Mononuclear cell (primary cell): ENCODE measurements around the gene SUMO2. TPM values are rescaled to one million over a fixed set of nuclear protein-coding genes. Genes with fewer than 3 reads are reported as not detected.
A peak's percentile ranks its signal among the peaks of the same experiment; 100 is the strongest.
"Not testable (repeated sequence)": the region's sequence is repeated elsewhere in the genome, so short reads cannot be mapped to it uniquely, and the experiment has no call there.

Source experiments
- H3K27me3 ChIP-seq: 2 replicates; pipeline ENCODE4 v1.6.0; 2011; ENCODE audit warnings: low read length, control low read depth; ENCODE audit not compliant: insufficient read depth
- H3K4me1 ChIP-seq: 2 replicates; pipeline ENCODE4 v1.5.1; 2011; ENCODE audit warnings: mild to moderate bottlenecking, low read length, control low read depth; ENCODE audit not compliant: insufficient read depth
- H3K4me3 ChIP-seq: 2 replicates; pipeline ENCODE4 v1.5.1; 2011; ENCODE audit warnings: mild to moderate bottlenecking, low read length, moderate library complexity
- H3K9me3 ChIP-seq: 2 replicates; pipeline ENCODE4 v1.5.1; 2011; ENCODE audit warnings: low read depth, mild to moderate bottlenecking, control low read depth, low read length
- total RNA-seq: library from RNA; depleted of rRNA; stranded (reverse); fragments of >200 nt; gene quantifications from one replicate; pipeline ENCODE4 v1.2.3, GENCODE V29; 2012

SUMO2 gene
- total RNA-seq, 1 donor = 64.4 TPM

DNA sequence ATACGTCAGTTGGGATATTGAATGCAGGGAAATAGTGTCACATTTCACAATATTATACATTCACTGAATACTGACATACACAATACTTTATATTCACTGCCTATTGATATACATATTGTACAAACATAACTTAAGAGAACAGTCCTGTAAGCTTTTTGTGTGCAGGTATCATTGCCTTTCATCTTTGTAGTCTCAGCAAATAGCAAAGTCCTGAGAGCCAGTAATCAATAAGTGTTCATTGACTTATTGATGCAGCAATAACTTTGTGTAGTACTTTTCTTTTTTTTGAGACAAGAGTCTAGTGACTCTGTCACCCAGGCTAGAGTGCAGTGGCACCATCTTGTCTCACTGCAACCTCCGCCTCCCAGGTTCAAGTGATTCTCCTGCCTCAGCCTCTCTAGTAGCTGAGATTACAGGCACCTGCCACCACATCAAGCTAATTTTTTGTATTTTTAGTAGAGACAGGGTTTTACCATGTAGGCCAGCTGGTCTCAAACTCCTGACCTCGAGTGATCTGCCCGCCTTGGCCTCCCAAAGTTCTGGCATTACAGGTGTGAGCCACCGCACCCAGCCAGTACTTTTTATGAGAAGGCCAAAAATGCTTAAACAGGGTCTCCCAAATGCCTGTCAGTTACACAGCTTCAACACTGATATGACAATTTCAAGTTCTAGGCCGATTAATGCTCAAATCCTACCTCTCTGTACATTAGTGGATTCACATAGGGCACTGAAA is 17.3 kb upstream of the SUMO2 start:
- Histone ChIP-seq H3K9me3 (no peaks in the 10 kb centered on the region), H3K4me3 (no peak overlapping the region), H3K27me3 (no peaks in the 10 kb centered on the region), H3K4me1 (peaks cover 8% of the 10 kb centered on the region)

GRCh38 chr17:75194879-75195278 is 12.1 kb upstream of the SUMO2 start:
- Histone ChIP-seq H3K4me1 (no peaks in the 10 kb centered on the region), H3K27me3 (no peaks in the 10 kb centered on the region), H3K4me3 (no peak overlapping the region), H3K9me3 (no peaks in the 10 kb centered on the region)

- no peaks in the 10 kb centered on the region for H3K27me3 ChIP-seq
- no peaks in the 10 kb centered on the region for H3K9me3 ChIP-seq
- no peaks in the 10 kb centered on the region for H3K4me1 ChIP-seq
- no peak overlapping the region for H3K4me3 ChIP-seq
These were observed 8.8 kb upstream of the SUMO2 start for GRCh38 chr17:75191584-75191983.

DNA sequence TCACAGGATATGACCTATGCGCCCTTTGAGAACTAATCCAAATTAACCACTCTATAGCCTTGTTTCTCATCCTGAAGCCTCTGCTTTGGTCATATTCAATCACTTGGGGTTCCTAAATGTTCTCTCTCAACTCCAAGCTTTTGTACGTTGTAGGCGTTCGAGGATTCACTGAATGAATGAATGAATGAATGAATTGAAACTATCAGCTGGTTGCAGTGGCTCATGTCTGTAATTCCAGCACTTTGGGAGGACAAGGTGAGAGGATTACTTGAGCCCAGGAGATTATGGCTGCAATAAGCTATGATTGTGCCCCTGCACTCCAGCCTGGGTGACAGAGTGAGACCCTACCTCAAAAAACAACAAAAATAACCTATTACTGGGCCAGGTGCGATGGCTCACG is 5.9 kb upstream of the SUMO2 start:
- no peaks in the 10 kb centered on the region for H3K9me3 ChIP-seq
- peaks cover 5% of the 10 kb centered on the region for H3K4me1 ChIP-seq
- H3K4me3 ChIP-seq = no peak overlapping the region
- no peaks in the 10 kb centered on the region for H3K27me3 ChIP-seq

- Histone ChIP-seq H3K4me3 (no peak overlapping the region), H3K27me3 (no peaks in the 10 kb centered on the region), H3K9me3 (no peaks in the 10 kb centered on the region), H3K4me1 (peaks cover 32% of the 10 kb centered on the region)
These were observed 1.5 kb upstream of the SUMO2 start for GRCh38 chr17:75183999-75184884.

GRCh38 chr17:75182319-75182568 is 515 bp downstream of the SUMO2 start:
- Histone ChIP-seq H3K4me3 (peak overlapping the region; percentile 94), H3K4me1 (peaks cover 33% of the 10 kb centered on the region), H3K27me3 (no peaks in the 10 kb centered on the region), H3K9me3 (no peaks in the 10 kb centered on the region)

GRCh38 chr17:75181608-75182318 is 996 bp downstream of the SUMO2 start:
- peaks cover 33% of the 10 kb centered on the region for H3K4me1 ChIP-seq
- no peaks in the 10 kb centered on the region for H3K9me3 ChIP-seq
- H3K4me3 ChIP-seq = peak overlapping the region; percentile 94
- no peaks in the 10 kb centered on the region for H3K27me3 ChIP-seq

DNA sequence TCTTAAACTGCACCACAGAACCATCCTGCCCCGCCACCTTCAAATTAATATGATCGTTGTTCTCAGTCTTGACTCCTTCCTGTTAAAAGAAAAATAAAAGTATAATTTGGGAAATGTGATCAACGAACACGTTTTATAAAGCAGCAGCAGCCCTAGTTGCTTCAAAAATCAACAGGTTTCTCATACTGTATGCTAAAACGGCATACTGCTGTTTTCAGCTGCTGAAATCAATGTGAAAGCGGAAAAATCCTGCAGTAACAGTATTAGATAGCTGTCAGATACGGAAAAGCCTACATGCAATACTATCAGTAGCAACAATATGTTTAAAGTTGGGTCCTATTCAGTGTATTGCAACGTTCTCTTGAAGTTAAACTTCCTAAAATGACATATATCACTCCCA is 1.6 kb downstream of the SUMO2 start:
- H3K4me3 ChIP-seq = peak overlapping the region; percentile 94
- peaks cover 33% of the 10 kb centered on the region for H3K4me1 ChIP-seq
- H3K27me3 ChIP-seq = no peaks in the 10 kb centered on the region
- no peaks in the 10 kb centered on the region for H3K9me3 ChIP-seq

DNA sequence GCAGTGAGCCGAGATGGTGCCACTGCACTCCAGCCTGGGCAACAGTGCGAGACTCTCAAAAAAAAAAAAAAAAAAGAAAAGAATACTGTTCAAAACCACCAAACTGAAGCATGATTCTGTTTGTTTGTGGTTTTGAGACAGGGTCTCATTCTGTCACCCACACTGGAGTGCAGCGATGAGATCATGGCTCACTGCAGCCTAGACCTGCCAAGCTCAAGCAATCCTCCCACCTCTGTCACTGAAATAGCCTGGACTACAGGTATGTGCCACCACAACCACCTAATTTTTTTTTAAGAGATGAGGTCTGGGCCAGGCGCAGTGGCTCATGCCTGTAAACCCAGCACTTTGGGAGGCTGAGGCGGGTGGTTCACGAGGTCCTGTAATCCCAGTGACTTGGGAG is 4.3 kb downstream of the SUMO2 start:
- Histone ChIP-seq H3K4me3 (no peak overlapping the region), H3K4me1 (peaks cover 26% of the 10 kb centered on the region), H3K27me3 (no peaks in the 10 kb centered on the region), H3K9me3 (no peaks in the 10 kb centered on the region)

- Histone ChIP-seq H3K4me3 (no peak overlapping the region), H3K9me3 (no peaks in the 10 kb centered on the region), H3K27me3 (no peaks in the 10 kb centered on the region), H3K4me1 (peaks cover 22% of the 10 kb centered on the region)
These were observed 6.1 kb downstream of the SUMO2 start for GRCh38 chr17:75176625-75177024.

DNA sequence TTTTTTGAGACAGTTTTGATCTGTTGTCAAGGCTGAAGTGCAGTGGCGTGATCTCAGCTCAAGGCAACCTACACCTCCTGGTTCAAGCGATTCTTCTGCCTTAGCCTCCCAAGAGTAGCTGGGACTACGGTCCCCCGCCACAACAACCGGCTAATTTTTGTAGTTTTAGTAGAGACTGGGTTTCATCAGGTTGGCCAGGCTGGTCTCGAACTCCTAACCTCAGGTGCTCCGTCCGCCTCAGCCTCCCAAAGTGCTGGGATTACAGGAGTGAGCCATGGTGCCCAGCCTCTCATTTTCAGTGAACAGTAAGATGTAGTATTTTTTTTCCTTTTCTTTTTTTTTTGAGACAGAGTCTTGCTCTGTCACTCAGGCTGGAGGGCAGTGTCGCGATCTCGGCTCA is 7.8 kb downstream of the SUMO2 start:
- Histone ChIP-seq H3K4me3 (no peak overlapping the region), H3K27me3 (no peaks in the 10 kb centered on the region), H3K9me3 (no peaks in the 10 kb centered on the region), H3K4me1 (peaks cover 15% of the 10 kb centered on the region)

- Histone ChIP-seq H3K4me1 (peaks cover 6% of the 10 kb centered on the region), H3K9me3 (no peaks in the 10 kb centered on the region), H3K27me3 (no peaks in the 10 kb centered on the region), H3K4me3 (no peak overlapping the region)
These were observed 9.2 kb downstream of the SUMO2 start for GRCh38 chr17:75173526-75173925.

GRCh38 chr17:75168998-75169397 is 13.8 kb downstream of the SUMO2 start:
- H3K4me3 ChIP-seq = no peak overlapping the region
- no peaks in the 10 kb centered on the region for H3K27me3 ChIP-seq
- no peaks in the 10 kb centered on the region for H3K9me3 ChIP-seq
- H3K4me1 ChIP-seq = peaks cover 6% of the 10 kb centered on the region

DNA sequence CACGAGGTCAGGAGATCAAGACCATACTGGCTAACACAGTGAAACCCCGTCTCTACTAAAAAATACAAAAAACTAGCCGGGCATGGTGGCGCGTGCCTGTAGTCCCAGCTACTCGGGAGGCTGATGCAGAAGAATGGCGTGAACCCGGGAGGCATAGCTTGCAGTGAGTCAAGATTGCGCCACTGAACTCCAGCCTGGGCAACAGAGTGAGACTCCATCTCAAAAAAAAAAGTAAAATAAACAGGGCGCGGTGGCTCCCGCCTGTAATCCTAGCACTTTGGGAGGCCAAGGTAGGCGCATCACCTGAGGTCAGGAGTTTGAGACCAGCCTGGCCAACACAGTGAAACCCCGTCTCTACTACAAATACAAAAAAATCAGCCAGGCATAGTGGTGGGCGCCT is 18.2 kb downstream of the SUMO2 start:
- not testable (repeated sequence) for H3K27me3 ChIP-seq, H3K4me1 ChIP-seq, H3K4me3 ChIP-seq, H3K9me3 ChIP-seq

GRCh38 chr17:75163074-75163473 is 19.7 kb downstream of the SUMO2 start:
- no peaks in the 10 kb centered on the region for H3K4me1 ChIP-seq
- no peaks in the 10 kb centered on the region for H3K9me3 ChIP-seq
- H3K4me3 ChIP-seq = no peak overlapping the region
- H3K27me3 ChIP-seq = no peaks in the 10 kb centered on the region
